EL (cell line): ENCODE data around the gene BAHCC1.

ENCODE experiments used
- DNase-seq: peaks from one replicate; pipeline ENCODE4 v3.0.0-alpha.2; 2016

Gene BAHCC1

DNA sequence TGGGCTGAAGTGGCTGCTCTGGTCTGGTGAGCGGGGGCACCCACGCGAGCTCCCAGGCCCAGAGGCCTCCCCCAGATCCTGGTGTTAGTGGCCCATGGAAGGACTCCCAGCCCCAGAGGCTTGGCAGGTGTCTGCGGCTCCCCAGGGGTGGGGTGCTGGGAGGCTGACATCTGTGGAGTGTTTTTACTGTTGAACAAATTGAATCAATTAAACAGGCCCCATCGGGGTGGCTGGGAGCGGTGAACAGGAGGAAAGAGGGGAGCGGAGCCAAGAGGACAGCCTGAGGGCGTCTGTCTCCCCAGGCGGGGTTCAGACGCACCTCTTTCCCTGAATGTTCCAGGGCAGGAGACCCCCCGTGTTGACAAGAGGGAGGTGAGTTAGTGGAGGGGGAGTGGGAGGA lies 87.4 kb downstream of the BAHCC1 start:
- no peak for DNase-seq

GRCh38 chr17:81483085-81483861 lies 88.0 kb downstream of the BAHCC1 start:
- no peak for DNase-seq

GRCh38 chr17:81483862-81484194 lies 88.6 kb downstream of the BAHCC1 start:
- no peak for DNase-seq

GRCh38 chr17:81484195-81484979 lies 89.1 kb downstream of the BAHCC1 start:
- peak; percentile 75 for DNase-seq

DNA sequence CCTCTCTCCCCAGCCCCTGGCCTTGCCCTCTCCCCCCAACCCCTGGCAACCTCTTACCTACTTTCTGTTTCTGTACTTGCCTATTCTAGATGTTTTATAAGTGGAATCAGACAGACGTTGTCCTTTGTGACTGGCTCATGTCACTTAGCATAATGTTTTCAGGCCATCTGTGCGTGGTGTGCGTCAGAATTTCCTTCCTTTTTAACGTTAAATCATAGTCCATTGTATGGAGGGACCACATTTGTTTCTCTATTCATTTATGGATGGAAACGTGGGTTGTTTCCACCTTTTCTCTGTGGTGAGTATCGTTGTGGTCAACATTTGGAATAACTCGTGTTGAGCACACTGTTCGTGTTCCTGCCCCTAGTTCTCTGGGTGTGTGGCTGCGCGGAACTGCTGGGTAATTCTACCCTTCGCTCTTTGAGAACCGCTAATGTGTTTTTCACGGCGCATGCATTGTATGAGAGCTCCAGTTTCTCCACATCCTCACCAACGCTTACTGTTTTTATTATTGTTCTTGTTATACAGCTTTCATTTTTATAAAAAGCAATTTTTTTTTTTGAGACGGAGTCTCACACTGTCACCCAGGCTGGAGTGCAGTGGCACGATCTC lies 91.0 kb downstream of the BAHCC1 start:
- DNase-seq: no peak

GRCh38 chr17:81487089-81487486 lies 91.8 kb downstream of the BAHCC1 start:
- DNase-seq: no peak

DNA sequence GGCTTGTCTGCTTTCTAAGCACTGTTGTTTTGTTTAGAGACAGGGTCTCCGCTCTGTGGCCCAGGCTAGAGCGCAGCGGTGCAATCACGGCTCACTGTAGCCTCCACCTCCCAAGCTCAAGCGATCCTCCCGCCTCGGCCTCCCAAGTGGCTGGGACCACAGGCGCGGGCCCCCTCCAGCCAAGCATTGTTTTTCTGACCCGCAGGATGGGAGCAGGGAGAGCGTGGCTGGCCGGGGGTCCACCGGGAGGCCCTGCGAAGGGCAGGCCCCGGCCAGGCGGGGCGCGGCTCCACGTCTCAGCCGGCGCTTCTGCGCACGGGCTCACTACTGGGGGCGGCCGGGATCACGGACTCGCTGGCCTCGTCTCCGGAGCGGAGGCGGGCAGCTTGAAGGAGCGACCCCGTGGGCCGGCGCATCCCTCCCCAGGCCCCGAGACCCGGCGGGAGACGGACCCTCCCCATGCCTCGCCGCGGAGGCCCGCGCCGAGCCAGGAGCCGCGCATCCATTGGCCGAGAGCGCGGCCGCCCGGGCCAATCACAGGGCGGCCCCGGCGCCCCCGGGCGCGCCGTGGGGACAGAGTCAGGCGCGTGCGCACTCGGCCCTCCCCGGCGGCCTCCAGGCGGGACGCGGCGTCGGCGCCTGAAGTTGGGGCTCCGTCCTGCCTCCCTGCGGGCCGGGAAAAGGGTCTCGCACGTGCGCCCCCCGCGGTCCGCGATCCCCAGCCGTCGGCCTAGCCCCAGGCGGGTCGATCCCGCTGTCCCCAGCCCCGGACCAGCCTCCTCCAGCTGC lies 92.4 kb downstream of the BAHCC1 start:
- peak; percentile 79 for DNase-seq

GRCh38 chr17:81488276-81488860 lies 93.1 kb downstream of the BAHCC1 start:
- no peak for DNase-seq

DNA sequence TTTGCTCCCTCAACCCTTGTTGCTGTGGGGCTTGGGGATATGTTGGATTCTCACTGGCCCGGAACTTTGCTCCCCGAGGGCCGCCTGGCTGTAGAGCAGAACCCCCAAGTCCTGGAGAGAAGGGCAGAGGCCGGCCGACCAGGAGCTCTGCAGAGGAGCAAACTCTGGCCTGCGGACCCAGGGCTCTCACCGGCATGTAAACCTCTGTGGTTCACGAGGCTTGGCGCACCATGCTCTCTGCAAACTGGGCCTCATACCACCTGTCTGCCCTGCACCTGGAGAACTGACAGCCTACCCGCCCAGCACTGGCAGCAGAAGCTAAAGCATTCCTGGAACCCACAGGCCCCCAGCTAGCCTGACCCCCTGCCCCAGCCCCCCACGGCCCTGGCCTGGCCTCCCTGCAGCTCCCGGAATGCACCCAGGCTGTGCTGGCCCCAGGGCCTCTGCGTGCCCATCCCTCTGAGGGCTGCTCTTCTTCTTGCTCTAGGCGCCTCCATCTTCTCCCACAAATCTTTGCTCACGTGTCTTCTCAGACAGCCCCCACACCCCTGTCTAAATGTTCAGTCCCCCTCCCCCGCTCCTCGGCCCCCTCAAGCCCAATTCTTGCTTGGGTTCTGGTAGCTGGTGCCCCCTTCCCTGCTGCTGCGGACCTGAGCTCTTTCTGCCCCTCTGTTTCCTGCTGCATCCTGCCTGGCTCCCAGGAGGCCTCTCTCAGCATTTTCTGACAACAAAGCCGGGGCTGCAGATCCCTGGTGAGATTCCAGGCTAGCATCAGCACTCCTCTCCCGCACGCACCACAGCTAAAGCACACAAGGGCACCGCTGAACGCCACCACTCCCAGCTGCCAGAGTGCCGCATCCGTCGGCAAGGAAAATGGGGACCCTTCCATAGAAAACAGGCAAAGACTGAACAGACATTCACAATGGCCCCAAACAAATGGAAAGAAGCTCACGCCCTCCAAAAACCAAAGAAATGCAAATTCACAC lies 94.0 kb downstream of the BAHCC1 start:
- DNase-seq: no peak

GRCh38 chr17:81489998-81490992 lies 95.0 kb downstream of the BAHCC1 start:
- DNase-seq: no peak

DNA sequence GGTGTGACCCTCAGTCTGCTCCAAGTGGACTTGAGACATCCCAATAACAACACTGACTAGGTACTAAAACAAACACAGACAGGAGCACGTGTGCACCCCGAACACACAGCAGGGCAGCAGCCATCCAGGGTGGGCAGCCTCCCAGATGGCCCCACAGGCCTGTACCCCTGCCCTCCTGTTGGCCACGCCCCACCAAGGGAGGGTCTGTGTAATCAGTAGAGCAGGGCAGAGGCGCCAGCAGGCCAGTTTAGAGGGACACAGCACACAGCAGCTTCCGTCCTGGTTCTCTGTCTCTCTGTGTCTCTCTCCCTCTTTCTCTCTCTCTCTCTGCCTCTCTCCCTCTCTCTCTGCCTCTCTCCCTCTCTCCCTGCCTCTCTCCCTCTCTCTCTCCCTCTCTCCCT lies 95.9 kb downstream of the BAHCC1 start:
- DNase-seq: no peak

DNA sequence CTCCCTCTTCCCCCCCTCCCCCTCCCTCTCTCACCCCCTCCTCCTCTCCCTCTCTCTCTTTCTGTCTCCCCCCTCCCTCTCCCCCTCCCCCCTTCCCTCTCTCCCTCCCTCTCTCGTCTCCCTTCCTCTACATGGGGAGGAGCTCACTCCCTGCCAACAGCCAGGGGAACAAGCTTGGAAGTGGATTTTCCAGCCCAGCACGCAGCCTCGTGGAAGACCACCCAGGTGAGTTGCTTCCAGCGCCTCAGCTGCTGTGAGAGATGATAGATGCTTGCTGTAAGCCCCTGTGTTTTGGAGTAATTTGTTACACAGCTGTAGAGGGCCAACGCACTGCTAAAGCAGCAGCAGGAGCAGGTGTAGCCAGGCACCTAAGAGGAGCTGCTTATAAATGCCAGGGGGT lies 96.5 kb downstream of the BAHCC1 start:
- no peak for DNase-seq

DNA sequence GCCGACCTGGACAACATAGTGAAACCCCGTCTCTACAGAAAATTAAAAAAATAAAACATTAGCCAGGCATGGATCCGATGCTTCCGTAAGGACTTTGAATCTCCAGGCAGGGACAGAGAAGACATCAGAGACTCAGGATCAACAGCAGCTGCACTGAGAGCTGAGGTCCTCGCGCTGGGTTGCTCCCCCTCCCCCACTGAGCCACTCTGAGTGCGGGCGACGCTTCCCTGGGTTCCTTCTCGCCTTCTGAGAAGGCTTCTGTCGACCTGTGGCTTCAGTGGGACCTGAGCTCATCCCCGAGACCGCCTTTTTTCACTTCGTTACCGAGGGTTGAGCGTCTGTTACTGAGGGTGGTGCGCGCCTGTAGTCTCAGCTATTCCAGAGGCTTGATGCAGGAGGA lies 96.9 kb downstream of the BAHCC1 start:
- DNase-seq: no peak

DNA sequence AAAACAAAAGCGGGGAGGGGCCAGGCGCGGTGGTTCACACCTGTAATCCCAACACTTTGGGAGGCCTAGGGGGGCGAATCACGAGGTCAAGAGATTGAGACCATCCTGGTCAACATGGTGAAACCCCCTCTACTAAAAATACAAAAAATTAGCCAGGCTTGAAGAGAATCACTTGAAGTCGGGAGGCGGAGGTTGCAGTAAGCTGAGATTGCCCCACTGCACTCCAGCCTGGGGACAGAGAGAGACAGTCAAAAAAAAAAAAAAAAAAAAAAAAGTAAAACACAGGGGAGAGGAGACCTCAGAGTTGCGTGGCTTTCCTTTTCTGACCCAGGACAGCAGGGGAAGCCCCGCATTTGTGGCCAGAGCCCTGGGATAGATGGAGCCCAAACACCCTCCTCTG lies 97.4 kb downstream of the BAHCC1 start:
- no peak for DNase-seq

- no peak for DNase-seq
Observed at GRCh38 chr17:81493198-81494038, 98.2 kb downstream of the BAHCC1 start.

- DNase-seq: no peak
Observed at GRCh38 chr17:81494626-81495377, 99.5 kb downstream of the BAHCC1 start.

GRCh38 chr17:81498953-81499600 lies 103.8 kb downstream of the BAHCC1 start:
- DNase-seq: no peak

DNA sequence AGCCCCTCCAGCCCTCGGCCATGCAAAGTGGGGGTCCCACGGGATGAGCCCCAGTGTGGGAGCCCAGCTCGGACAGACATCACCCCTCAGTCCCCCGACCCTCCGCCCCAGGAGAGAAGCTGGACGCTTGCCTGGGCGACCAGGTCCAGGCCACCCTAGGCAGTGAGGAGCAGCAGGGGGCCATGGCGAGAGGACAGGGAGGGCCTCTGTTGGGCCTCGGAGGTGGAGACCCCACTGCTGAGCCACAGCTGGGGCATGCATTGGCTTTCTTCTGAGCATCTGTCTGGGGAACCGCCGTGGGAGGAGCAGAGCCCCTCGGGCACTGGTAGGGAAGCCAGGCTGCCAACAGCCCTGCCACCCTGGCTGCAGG lies 104.3 kb downstream of the BAHCC1 start:
- no peak for DNase-seq
